H9 (cell line): Measurements from ENCODE around the gene CDIPT. TPM values are rescaled to one million over a fixed set of nuclear protein-coding genes. Genes with fewer than 3 reads are reported as not detected.

ENCODE experiments used
- DNase-seq: peaks from one replicate; pipeline ENCODE4 v3.0.0-alpha.2; 2017
- H2AFZ ChIP-seq: one replicate; pipeline ENCODE4 v1.6.1; 2013; ENCODE audit warnings: mild to moderate bottlenecking, low read length, control low read depth, moderate library complexity
- H2AK5ac ChIP-seq: 2 replicates; pipeline ENCODE4 v1.6.1; 2013; ENCODE audit warnings: low read length, control low read depth, mixed read lengths; ENCODE audit not compliant: insufficient read length
- H2BK120ac ChIP-seq: one replicate; pipeline ENCODE4 v1.6.1; 2013; ENCODE audit warnings: low read depth, mild to moderate bottlenecking, low read length, control low read depth, inconsistent platforms; ENCODE audit not compliant: poor library complexity, severe bottlenecking
- H2BK12ac ChIP-seq: 2 replicates; pipeline ENCODE4 v1.6.1; 2013; ENCODE audit warnings: low read length, control low read depth, mixed read lengths, low read depth; ENCODE audit not compliant: insufficient read length
- H2BK15ac ChIP-seq: 2 replicates; pipeline ENCODE4 v1.6.1; 2013; ENCODE audit warnings: low read depth, low read length, control low read depth
- H2BK20ac ChIP-seq: one replicate; pipeline ENCODE4 v1.6.1; 2013; ENCODE audit warnings: low read depth, mild to moderate bottlenecking, low read length, control low read depth, inconsistent platforms; ENCODE audit not compliant: poor library complexity, severe bottlenecking
- H2BK5ac ChIP-seq: 2 replicates; pipeline ENCODE4 v1.6.1; 2013; ENCODE audit warnings: low read length, control low read depth, mixed read lengths; ENCODE audit not compliant: insufficient read length
- H3K14ac ChIP-seq: 2 replicates; pipeline ENCODE4 v1.6.1; 2013; ENCODE audit warnings: low read length, control low read depth; ENCODE audit not compliant: insufficient read depth
- H3K18ac ChIP-seq: 2 replicates; pipeline ENCODE4 v1.6.1; 2013; ENCODE audit warnings: low read depth, mild to moderate bottlenecking, mixed read lengths, low read length, control low read depth; ENCODE audit not compliant: insufficient read length
- H3K23ac ChIP-seq: 2 replicates; pipeline ENCODE4 v1.6.1; 2013; ENCODE audit warnings: low read length, control low read depth, mixed read lengths, low read depth; ENCODE audit not compliant: insufficient read length
- H3K23me2 ChIP-seq: 2 replicates; pipeline ENCODE4 v1.6.1; 2013; ENCODE audit warnings: low read depth, mild to moderate bottlenecking, mixed read lengths, low read length, control low read depth; ENCODE audit not compliant: insufficient read length, poor library complexity, severe bottlenecking
- H3K27ac ChIP-seq: 2 replicates; pipeline ENCODE4 v1.5.1; 2013; ENCODE audit warnings: low read length, control low read depth, mixed read lengths, low read depth; ENCODE audit not compliant: insufficient read length
- H3K27me3 ChIP-seq: 2 replicates; pipeline ENCODE4 v1.6.1; 2013; ENCODE audit warnings: low read length, control low read depth, inconsistent platforms; ENCODE audit not compliant: insufficient read depth
- H3K4ac ChIP-seq: 2 replicates; pipeline ENCODE4 v1.6.1; 2013; ENCODE audit warnings: low read depth, mild to moderate bottlenecking, control low read depth, inconsistent platforms, low read length, moderate library complexity
- H3K4me1 ChIP-seq: 2 replicates; pipeline ENCODE4 v1.6.1; 2013; ENCODE audit warnings: low read length, control low read depth, inconsistent platforms; ENCODE audit not compliant: insufficient read depth
- H3K4me2 ChIP-seq: 2 replicates; pipeline ENCODE4 v1.6.1; 2013; ENCODE audit warnings: low read length, control low read depth, mixed read lengths; ENCODE audit not compliant: insufficient read length, insufficient read depth
- H3K56ac ChIP-seq: 2 replicates; pipeline ENCODE4 v1.6.1; 2013; ENCODE audit warnings: low read depth, mild to moderate bottlenecking, mixed read lengths, low read length, control low read depth; ENCODE audit not compliant: insufficient read length
- H3K79me1 ChIP-seq: 2 replicates; pipeline ENCODE4 v1.6.1; 2013; ENCODE audit warnings: low read depth, mild to moderate bottlenecking, moderate library complexity, low read length, control low read depth, inconsistent platforms; ENCODE audit not compliant: insufficient read depth, poor library complexity, severe bottlenecking
- H3K79me2 ChIP-seq: 2 replicates; pipeline ENCODE4 v1.6.1; 2013; ENCODE audit warnings: low read length, control low read depth, inconsistent platforms; ENCODE audit not compliant: insufficient read depth
- H3K9ac ChIP-seq: 2 replicates; pipeline ENCODE4 v1.6.1; 2013; ENCODE audit warnings: low read length, control low read depth, mixed read lengths; ENCODE audit not compliant: insufficient read length; ENCODE audit errors: extremely low read depth
- H3K9me3 ChIP-seq: one replicate; pipeline ENCODE4 v1.6.1; 2013; ENCODE audit warnings: low read depth, low read length, inconsistent platforms; ENCODE audit not compliant: control insufficient read depth
- H3T11ph ChIP-seq: one replicate; pipeline ENCODE4 v1.6.1; 2013; ENCODE audit warnings: mild to moderate bottlenecking, low read length, control low read depth, inconsistent platforms
- H4K20me1 ChIP-seq: one replicate; pipeline ENCODE4 v1.6.1; 2013; ENCODE audit not compliant: control insufficient read depth, insufficient read length, insufficient read depth
- H4K5ac ChIP-seq: 2 replicates; pipeline ENCODE4 v1.6.1; 2013; ENCODE audit warnings: low read depth, mild to moderate bottlenecking, mixed read lengths, low read length, control low read depth; ENCODE audit not compliant: insufficient read length
- H4K8ac ChIP-seq: replicated peaks from 2 replicates; pipeline ENCODE4 v1.6.1; 2013; ENCODE audit warnings: low read length, control low read depth, mixed read lengths, low read depth; ENCODE audit not compliant: insufficient read length
- H4K91ac ChIP-seq: 2 replicates; pipeline ENCODE4 v1.6.1; 2013; ENCODE audit warnings: low read depth, mild to moderate bottlenecking, moderate library complexity, mixed read lengths, low read length, control low read depth; ENCODE audit not compliant: insufficient read length
- H3K27ac Mint-ChIP-seq, 3 experiments: 2 replicates in 2 of 3; 3 replicates in 1 of 3; pipeline ENCODE4 v1.8.0; 2020 to 2021; ENCODE audit warnings: mixed read lengths in 3 of 3, mild to moderate bottlenecking in 1 of 3, moderate library complexity in 1 of 3
- H3K27me3 Mint-ChIP-seq: 2 replicates; pipeline ENCODE4 v1.8.0; 2021; ENCODE audit warnings: low read depth, mild to moderate bottlenecking, moderate library complexity, mixed read lengths
- H3K36me3 Mint-ChIP-seq, 3 experiments: 2 replicates in 2 of 3; 3 replicates in 1 of 3; pipeline ENCODE4 v1.8.0; 2020 to 2021; ENCODE audit warnings: low read depth in 3 of 3, mixed read lengths in 3 of 3; ENCODE audit not compliant: insufficient read depth in 1 of 3
- H3K4me1 Mint-ChIP-seq, 2 experiments: 2 replicates each; pipeline ENCODE4 v1.8.0; 2020; ENCODE audit warnings: mixed read lengths in 2 of 2
- H3K4me3 Mint-ChIP-seq, 2 experiments: 2 replicates in 1 of 2; 3 replicates in 1 of 2; pipeline ENCODE4 v1.8.0; 2020 to 2021; ENCODE audit warnings: mild to moderate bottlenecking in 2 of 2, mixed read lengths in 2 of 2, moderate library complexity in 1 of 2
- H3K9me3 Mint-ChIP-seq, 2 experiments: 2 replicates in 1 of 2; 3 replicates in 1 of 2; pipeline ENCODE4 v1.8.0; 2020; ENCODE audit warnings: mild to moderate bottlenecking in 2 of 2, mixed read lengths in 2 of 2, moderate library complexity in 1 of 2
- WGBS: extraction: QIAGEN DNeasy Blood & Tissue Kit; methylation state at CpG from one replicate; pipeline ENCODE4 v1.1.7; 2013; ENCODE audit warnings: missing lambda C conversion rate, low lambda C conversion rate, mixed read lengths; ENCODE audit not compliant: insufficient read length; ENCODE audit errors: extremely low coverage; 5-methylcytosine and 5-hydroxymethylcytosine counted together
- total RNA-seq: library from RNA; stranded (reverse); gene quantifications from 2 replicates; pipeline ENCODE4 v1.2.1, GENCODE V29; 2021
- TF ChIP-seq, protein P1 (sequence below): fragments of 200-600 bp; sonication (generic); conservative IDR thresholded peaks from 3 replicates; pipeline ENCODE4 v1.8.0; 2021; ENCODE audit warnings: antibody characterized with exemption, mild to moderate bottlenecking

The CDIPT gene
- total RNA-seq, 1 experiment from 2014 or later, result 70.6 TPM

DNA sequence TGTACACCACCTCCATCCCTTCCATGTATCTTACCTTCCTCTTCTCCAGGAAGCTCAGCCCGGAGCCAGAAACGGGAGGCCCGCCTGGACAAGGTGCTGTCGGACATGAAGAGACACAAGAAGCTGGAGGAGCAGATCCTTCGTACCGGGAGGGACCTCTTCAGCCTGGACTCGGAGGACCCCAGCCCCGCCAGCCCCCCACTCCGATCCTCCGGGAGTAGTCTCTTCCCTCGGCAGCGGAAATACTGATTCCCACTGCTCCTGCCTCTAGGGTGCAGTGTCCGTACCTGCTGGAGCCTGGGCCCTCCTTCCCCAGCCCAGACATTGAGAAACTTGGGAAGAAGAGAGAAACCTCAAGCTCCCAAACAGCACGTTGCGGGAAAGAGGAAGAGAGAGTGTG, 43.5 kb downstream of the CDIPT start:
- Histone ChIP-seq H3K56ac (no peak overlapping the region), H2BK12ac (no peak overlapping the region), H2BK120ac (no peak overlapping the region), H4K20me1 (no peaks in the 10 kb centered on the region), H4K5ac (no peak overlapping the region), H3K27ac (no peak overlapping the region), H2AFZ (no peak overlapping the region), H3K4me2 (no peak overlapping the region), H3K79me1 (no peaks in the 10 kb centered on the region), H2BK15ac (no peak overlapping the region), H3K27me3 (no peaks in the 10 kb centered on the region), H4K91ac (no peak overlapping the region), H3K9me3 (no peaks in the 10 kb centered on the region), H3K14ac (no peak overlapping the region), H2BK5ac (no peak overlapping the region), H3K18ac (no peak overlapping the region), H3K79me2 (no peaks in the 10 kb centered on the region), H3K4me1 (no peaks in the 10 kb centered on the region; the same call in 1 of the 2 replicates), H4K8ac (no peak overlapping the region), H2BK20ac (no peak overlapping the region), H3K23ac (no peak overlapping the region), H3T11ph (no peak overlapping the region), H2AK5ac (no peak overlapping the region), H3K4ac (no peak overlapping the region), H3K9ac (no peak overlapping the region), H3K23me2 (peaks cover 10% of the 10 kb centered on the region)
- no peak overlapping the region for H3K4me3 Mint-ChIP-seq
- no peak for DNase-seq
- H3K9me3 Mint-ChIP-seq, result no peaks in the 10 kb centered on the region; a peak in 1 of 5 replicates
- no peaks in the 10 kb centered on the region; the same call in 1 of the 2 replicates for H3K27me3 Mint-ChIP-seq
- TF ChIP-seq, protein P1, sequence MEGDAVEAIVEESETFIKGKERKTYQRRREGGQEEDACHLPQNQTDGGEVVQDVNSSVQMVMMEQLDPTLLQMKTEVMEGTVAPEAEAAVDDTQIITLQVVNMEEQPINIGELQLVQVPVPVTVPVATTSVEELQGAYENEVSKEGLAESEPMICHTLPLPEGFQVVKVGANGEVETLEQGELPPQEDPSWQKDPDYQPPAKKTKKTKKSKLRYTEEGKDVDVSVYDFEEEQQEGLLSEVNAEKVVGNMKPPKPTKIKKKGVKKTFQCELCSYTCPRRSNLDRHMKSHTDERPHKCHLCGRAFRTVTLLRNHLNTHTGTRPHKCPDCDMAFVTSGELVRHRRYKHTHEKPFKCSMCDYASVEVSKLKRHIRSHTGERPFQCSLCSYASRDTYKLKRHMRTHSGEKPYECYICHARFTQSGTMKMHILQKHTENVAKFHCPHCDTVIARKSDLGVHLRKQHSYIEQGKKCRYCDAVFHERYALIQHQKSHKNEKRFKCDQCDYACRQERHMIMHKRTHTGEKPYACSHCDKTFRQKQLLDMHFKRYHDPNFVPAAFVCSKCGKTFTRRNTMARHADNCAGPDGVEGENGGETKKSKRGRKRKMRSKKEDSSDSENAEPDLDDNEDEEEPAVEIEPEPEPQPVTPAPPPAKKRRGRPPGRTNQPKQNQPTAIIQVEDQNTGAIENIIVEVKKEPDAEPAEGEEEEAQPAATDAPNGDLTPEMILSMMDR, result peak; percentile 45; the same call in 2 of the 3 replicates
- WGBS, result no CpG with 5 or more reads among the region's 15 CpGs
- H3K4me1 Mint-ChIP-seq, result peaks cover 37 to 45% of the 10 kb centered on the region in 2 experiments
- peaks cover 24 to 38% (median 35%) of the 10 kb centered on the region in 3 experiments for H3K36me3 Mint-ChIP-seq
- peak overlapping the region in 2 of 3 experiments; percentile 27 to 71; a peak in 3 of 7 replicates for H3K27ac Mint-ChIP-seq
